OCI-LY3 (cell line): ENCODE results near the gene GUCY1A2.

Experiments used
- H2AFZ ChIP-seq: fragments of 200-600, 300-600 bp; shearing (Covaris generic); 2 replicates; pipeline ENCODE4 v1.6.0; 2014; ENCODE audit warnings: antibody characterized with exemption, low read depth, low read length
- H3K27ac ChIP-seq: fragments of 200-600, 300-600 bp; sonication (generic); 2 replicates; pipeline ENCODE4 v1.5.1; 2014; ENCODE audit warnings: mild to moderate bottlenecking, low read length, moderate library complexity, mixed read lengths
- H3K27me3 ChIP-seq: fragments of 200-600, 300-600 bp; sonication (generic); 2 replicates; pipeline ENCODE4 v1.6.1; 2014; ENCODE audit warnings: low read depth, low read length, mixed read lengths
- H3K36me3 ChIP-seq: fragments of 200-600, 300-600 bp; sonication (generic); replicated peaks from 2 replicates; pipeline ENCODE3; 2014; ENCODE audit warnings: low read depth, low read length, mixed read lengths
- H3K4me1 ChIP-seq: fragments of 300-600, 200-600 bp; sonication (generic); 2 replicates; pipeline ENCODE4 v1.6.1; 2014; ENCODE audit warnings: low read length, mixed read lengths
- H3K4me2 ChIP-seq: fragments of 200-600, 300-600 bp; sonication (generic); 2 replicates; pipeline ENCODE4 v1.6.1; 2014; ENCODE audit warnings: low read length, mixed read lengths
- H3K4me3 ChIP-seq: fragments of 300-600, 200-600 bp; sonication (generic); 2 replicates; pipeline ENCODE4 v1.5.1; 2014; ENCODE audit warnings: antibody characterized with exemption, mild to moderate bottlenecking, low read length, moderate library complexity
- H3K79me2 ChIP-seq: fragments of 300-600, 200-600 bp; shearing (Covaris generic); 2 replicates; pipeline ENCODE4 v1.6.1; 2014; ENCODE audit warnings: mild to moderate bottlenecking, low read length, mixed read lengths
- H3K9ac ChIP-seq: fragments of 300-600, 200-600 bp; shearing (Covaris generic); 2 replicates; pipeline ENCODE4 v1.6.0; 2014; ENCODE audit warnings: mild to moderate bottlenecking, low read length, moderate library complexity
- H3K9me3 ChIP-seq: fragments of 200-600, 300-600 bp; shearing (Covaris generic); 2 replicates; pipeline ENCODE4 v1.6.1; 2014; ENCODE audit warnings: low read length, mixed read lengths; ENCODE audit not compliant: insufficient read depth
- H4K20me1 ChIP-seq: fragments of 200-600, 300-600 bp; sonication (generic); 2 replicates; pipeline ENCODE4 v1.6.1; 2016; ENCODE audit warnings: low read length, mixed read lengths; ENCODE audit not compliant: insufficient read depth
- CTCF ChIP-seq: fragments of 200-600, 300-600 bp; sonication (generic); IDR thresholded peaks from 2 replicates; pipeline ENCODE4 v1.5.1; 2014; ENCODE audit warnings: antibody characterized with exemption, low read length, low read depth
- EZH2phosphoT487 ChIP-seq: fragments of 200-600 bp; shearing (Covaris generic); IDR thresholded peaks from 2 replicates; pipeline ENCODE4 v1.6.1; 2018; ENCODE audit warnings: antibody characterized with exemption, mixed run types, low read depth

GUCY1A2 gene

GRCh38 chr11:106763501-106763900, 254.8 kb downstream of the GUCY1A2 start:
- Histone ChIP-seq H4K20me1 (no peaks in the 10 kb centered on the region), H3K27ac (no peak overlapping the region), H3K79me2 (no peaks in the 10 kb centered on the region), H3K4me2 (no peak overlapping the region), H3K27me3 (no peaks in the 10 kb centered on the region), H3K36me3 (no peaks in the 10 kb centered on the region), H3K9ac (no peak overlapping the region), H3K9me3 (no peaks in the 10 kb centered on the region), H3K4me1 (no peaks in the 10 kb centered on the region), H3K4me3 (no peak overlapping the region), H2AFZ (no peak overlapping the region)
- TF ChIP-seq CTCF (no peak), EZH2phosphoT487 (no peak)

GRCh38 chr11:106761745-106762144, 256.5 kb downstream of the GUCY1A2 start:
- Histone ChIP-seq H3K4me2 (no peak overlapping the region), H3K79me2 (no peaks in the 10 kb centered on the region), H3K4me1 (no peaks in the 10 kb centered on the region), H3K9me3 (no peaks in the 10 kb centered on the region), H3K4me3 (no peak overlapping the region), H3K36me3 (no peaks in the 10 kb centered on the region), H4K20me1 (no peaks in the 10 kb centered on the region), H3K27ac (no peak overlapping the region), H2AFZ (no peak overlapping the region), H3K9ac (no peak overlapping the region), H3K27me3 (no peaks in the 10 kb centered on the region)
- TF ChIP-seq EZH2phosphoT487 (no peak), CTCF (no peak)

GRCh38 chr11:106761240-106761639, 257.0 kb downstream of the GUCY1A2 start:
- Histone ChIP-seq H3K9ac (no peak overlapping the region), H3K27me3 (no peaks in the 10 kb centered on the region), H2AFZ (no peak overlapping the region), H3K79me2 (no peaks in the 10 kb centered on the region), H3K4me1 (no peaks in the 10 kb centered on the region), H4K20me1 (no peaks in the 10 kb centered on the region), H3K27ac (no peak overlapping the region), H3K9me3 (no peaks in the 10 kb centered on the region), H3K4me2 (no peak overlapping the region), H3K4me3 (no peak overlapping the region), H3K36me3 (no peaks in the 10 kb centered on the region)
- TF ChIP-seq EZH2phosphoT487 (no peak), CTCF (no peak)

- H2AFZ ChIP-seq, result no peak overlapping the region
- H3K79me2 ChIP-seq, result no peaks in the 10 kb centered on the region
- no peak overlapping the region for H3K9ac ChIP-seq
- no peaks in the 10 kb centered on the region for H3K4me1 ChIP-seq
- no peak overlapping the region for H3K4me3 ChIP-seq
- no peaks in the 10 kb centered on the region for H3K27me3 ChIP-seq
- H3K36me3 ChIP-seq, result no peaks in the 10 kb centered on the region
- H3K4me2 ChIP-seq, result no peak overlapping the region
- H4K20me1 ChIP-seq, result no peaks in the 10 kb centered on the region
- no peaks in the 10 kb centered on the region for H3K9me3 ChIP-seq
- no peak overlapping the region for H3K27ac ChIP-seq
- TF ChIP-seq EZH2phosphoT487, result no peak
- no peak for TF ChIP-seq CTCF
Measured at GRCh38 chr11:106748059-106748458, 270.2 kb downstream of the GUCY1A2 start.
